ENCODE results near the gene WDR74.
"Not testable (repeated sequence)": the region's sequence is repeated elsewhere in the genome, so short reads cannot be mapped to it uniquely, and the experiment has no call there.

The WDR74 gene

DNA sequence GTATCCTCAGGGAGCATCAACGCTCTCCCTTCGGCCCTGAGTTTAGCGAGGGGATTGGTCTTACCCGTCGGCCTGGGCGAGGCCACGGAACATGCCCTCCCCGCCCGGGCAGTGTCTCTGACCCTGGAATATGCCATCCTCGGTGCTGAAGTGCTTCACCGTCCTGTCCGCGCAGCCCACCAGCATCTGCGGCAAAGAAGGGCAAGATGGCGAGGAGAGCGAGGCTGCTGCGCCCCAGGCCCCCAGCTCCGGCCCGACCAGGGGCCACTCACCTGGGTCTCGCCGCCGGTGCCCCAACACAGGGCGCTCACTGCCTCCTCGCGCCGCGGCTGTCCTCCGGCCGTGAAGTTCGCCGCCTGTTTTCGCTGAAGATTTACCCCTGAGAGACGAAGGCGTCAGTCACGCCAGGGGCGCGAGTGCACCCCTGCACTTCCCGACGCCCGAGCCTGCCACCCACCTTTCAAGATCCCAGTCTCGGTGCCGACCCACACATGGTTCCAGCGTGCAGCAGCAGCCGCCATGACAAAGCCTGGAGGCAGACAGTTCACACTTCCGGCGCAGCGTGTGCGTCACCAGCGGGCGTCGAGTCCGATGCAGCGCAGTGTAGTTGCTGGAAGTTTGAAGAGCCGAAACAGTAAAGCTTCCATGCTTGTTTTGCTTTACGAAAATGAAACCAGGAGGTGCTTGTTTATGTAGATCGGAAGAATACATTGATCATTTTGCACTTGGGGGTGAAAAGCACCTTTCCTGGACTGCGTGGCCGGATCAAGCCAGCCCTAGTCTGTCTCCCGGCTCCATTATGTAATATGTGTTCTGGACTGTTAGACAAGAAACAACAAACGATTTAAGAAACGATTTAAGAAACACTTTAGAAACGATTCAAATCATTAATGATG, at the start of gene WDR74:
Gene WDR74, minus strand, starts transcription at position 541 of the 896 bp plus-strand sequence. Its CDS starts 20 bp downstream, at position 521.
- peak; percentile 94 for DNase-seq (ENCODE audit: low spot score)

DNA sequence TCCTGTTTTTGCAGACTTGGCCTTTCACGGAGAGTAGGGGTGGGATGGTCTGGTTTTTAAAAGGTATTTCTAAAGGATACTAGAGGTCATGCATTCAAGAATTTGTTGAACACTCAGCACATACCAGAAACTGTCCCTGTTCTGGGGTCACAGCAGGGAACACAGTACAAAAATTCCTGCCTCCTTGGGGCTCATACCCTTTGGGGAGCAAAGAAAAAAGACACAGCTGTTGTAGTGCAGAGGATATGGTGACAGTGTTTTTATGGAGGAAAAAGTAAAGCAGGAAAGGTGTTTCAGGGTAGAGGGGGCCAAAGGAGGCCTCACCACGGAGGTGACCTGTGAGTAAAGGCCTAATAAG, 49.7 kb upstream of the WDR74 start:
- DNase-seq (ENCODE audit: low spot score): no peak

DNA sequence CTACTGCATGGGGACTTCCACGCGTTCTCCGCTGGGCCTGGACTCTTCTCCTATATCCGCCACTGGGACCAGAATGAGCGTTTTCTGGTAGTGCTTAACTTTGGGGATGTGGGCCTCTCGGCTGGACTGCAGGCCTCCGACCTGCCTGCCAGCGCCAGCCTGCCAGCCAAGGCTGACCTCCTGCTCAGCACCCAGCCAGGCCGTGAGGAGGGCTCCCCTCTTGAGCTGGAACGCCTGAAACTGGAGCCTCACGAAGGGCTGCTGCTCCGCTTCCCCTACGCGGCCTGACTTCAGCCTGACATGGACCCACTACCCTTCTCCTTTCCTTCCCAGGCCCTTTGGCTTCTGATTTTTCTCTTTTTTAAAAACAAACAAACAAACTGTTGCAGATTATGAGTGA, 49.0 kb upstream of the WDR74 start:
- DNase-seq (ENCODE audit: low spot score): no peak

DNA sequence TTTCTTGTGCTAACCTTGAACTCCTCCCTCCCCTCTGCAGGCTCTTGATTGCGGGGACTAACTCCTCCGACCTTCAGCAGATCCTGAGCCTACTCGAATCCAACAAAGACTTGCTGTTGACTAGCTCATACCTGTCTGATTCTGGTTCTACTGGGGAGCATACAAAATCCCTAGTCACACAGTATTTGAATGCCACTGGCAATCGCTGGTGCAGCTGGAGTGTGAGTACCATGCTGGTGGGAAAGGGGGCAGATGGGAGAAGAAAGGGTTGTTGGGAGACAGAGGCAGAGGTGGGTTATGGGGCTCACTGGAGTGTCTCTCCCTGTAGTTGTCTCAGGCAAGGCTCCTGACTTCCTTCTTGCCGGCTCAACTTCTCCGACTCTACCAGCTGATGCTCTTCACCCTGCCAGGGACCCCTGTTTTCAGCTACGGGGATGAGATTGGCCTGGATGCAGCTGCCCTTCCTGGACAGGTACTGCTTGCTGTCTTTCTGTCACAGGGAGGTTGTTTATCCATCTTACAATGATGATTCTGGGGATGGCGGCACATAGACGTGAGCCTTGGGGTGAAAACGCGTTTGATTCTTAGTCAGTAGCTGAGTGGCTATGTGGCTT, 45.9 kb upstream of the WDR74 start:
- no peak for DNase-seq (ENCODE audit: low spot score)

DNA sequence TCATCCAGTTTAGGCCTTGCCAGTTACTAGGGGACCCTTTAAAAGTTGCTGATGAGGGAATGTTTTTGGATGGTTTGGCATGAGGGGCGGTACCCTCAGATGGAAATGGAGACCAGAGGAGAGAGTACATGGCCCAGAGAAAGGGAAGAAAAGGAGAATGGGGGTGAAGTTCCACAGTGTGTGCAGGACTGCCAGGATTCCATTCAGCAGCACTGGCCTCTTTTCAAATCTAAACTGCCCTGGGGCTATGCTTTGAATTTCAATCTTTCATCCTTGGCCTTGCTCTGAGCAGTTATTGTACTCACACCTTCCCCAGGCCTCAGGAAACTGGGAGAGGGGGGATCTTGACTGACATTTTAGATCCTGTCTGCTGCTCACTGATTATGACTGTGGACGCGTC, 44.3 kb upstream of the WDR74 start:
- no peak for DNase-seq (ENCODE audit: low spot score)

DNA sequence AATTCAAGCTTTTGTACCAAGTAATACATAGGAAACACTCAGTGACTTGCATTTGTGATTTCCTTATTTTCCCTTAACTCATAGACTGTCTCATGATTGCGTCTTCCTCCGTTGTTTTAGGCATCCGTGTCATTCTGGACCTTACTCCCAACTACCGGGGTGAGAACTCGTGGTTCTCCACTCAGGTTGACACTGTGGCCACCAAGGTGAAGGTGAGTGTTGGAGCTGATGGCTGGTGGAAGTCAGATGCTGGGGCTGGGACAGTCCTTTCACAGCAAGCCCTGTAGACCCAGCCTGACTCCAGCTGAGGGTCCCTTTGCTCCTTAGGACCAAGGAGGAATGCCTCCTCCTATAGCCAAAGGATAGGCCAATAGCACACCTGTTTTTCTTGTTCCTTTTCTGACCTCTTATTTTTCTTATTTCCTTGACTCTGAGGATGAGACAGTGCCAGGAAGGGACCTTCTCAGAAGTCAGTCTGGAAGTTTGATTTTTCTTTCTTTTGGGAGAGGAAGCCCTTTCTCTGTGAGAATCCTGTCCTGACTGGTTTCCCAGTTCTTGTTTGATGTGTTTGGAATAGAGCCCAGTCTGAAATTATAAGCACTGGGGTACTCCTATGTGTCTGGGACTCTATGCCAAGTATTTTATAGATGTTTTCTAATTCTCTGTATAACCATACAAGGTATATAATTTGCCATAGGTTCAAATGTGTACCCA, 43.6 kb upstream of the WDR74 start:
- DNase-seq (ENCODE audit: low spot score): no peak

DNA sequence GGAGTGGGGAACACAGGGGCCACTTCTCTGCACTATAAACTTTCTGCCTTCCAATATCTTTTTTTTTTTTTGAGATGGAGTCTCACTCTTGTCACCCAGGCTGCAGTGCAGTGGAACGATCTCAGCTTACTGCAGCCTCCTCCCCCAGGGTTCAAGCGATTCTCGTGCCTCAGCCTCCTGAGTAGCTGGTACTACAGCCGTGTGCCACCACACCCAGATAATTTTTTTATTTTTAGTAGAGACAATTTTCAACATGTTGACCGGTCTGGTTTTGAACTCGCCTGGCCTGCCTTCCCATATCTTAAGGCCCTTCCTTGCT, 43.0 kb upstream of the WDR74 start:
- DNase-seq (ENCODE audit: low spot score): no peak

DNA sequence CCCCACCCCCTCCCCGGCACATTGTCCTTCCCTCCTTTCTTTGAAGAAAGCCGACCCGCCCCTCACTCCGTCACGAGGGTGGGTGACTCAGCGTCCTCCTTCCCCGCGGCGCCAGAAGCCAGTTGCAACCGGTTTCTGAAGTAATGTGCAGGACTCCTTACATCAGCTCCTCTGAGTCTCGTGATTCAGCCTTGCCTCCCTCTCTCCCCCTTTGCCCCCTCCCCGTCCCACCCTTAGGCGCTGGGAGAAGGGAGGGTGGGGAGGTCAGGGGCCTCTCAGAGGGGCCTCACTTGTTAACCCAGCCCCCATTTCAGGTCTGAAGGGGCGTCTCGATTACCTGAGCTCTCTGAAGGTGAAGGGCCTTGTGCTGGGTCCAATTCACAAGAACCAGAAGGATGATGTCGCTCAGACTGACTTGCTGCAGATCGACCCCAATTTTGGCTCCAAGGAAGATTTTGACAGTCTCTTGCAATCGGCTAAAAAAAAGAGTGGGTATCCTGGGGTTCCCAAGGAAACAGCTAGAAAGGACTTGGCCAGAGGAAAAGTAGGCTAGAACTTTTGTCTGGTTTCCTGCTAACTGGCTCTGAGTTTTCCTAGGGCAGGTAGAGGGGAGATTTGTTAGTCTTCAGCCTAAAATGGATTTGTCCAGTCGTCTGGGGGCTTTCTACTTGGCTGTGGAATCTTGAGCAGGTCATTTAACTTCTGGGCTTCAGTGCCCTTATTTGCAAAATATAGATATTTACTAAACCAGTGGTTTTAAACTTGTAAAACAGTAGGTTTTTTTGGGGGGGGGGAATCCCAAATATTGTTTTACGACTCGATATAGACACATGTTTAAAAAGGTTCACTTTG, 42.4 kb upstream of the WDR74 start:
- peak; percentile 95 for DNase-seq (ENCODE audit: low spot score)

DNA sequence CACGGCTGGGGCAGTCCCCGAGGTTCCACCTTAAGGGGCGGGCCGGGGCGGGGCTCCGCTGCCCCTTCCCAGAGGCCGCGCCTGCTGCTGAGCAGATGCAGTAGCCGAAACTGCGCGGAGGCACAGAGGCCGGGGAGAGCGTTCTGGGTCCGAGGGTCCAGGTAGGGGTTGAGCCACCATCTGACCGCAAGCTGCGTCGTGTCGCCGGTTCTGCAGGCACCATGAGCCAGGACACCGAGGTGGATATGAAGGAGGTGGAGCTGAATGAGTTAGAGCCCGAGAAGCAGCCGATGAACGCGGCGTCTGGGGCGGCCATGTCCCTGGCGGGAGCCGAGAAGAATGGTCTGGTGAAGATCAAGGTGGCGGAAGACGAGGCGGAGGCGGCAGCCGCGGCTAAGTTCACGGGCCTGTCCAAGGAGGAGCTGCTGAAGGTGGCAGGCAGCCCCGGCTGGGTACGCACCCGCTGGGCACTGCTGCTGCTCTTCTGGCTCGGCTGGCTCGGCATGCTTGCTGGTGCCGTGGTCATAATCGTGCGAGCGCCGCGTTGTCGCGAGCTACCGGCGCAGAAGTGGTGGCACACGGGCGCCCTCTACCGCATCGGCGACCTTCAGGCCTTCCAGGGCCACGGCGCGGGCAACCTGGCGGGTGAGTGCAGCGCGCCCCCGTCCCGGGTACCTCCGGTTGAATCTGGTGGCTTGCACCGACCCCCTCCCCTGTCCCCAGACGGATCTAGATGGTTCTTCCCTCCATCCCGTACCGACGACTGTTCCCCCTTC, 41.6 kb upstream of the WDR74 start, which contains the start of gene SLC3A2:
Gene SLC3A2, plus strand, starts transcription at position 94 of the 776 bp plus-strand sequence. Its CDS starts 128 bp downstream, at position 222.
- DNase-seq (ENCODE audit: low spot score): peak; percentile 83

DNA sequence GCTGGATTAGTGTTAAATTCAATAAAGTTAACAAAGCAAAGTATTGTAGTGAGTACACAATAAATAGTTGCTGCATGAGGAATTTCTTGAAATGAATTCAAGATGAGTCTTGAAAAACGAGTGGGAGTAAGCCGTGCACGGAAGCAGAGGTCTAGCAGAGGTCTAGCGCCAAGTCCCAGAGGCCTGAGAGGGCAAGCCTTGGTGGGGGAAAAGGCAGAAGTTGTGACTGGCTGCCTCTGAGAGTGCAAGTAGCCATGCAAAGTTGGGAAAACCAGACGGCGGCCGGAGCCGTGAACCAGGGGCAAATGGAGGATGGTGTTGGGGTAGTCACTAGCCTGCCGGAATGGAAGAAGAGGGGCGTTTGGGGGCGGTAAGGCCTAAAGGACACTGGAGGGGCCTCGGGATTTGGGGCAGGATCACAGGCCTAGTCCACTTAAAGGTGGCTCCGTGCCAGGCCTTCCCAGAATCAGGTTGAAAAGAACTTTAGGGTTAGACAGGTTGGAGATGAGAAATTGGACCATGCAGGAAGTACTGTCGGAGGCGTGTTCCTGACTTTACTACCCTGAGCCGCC, 40.9 kb upstream of the WDR74 start:
- DNase-seq (ENCODE audit: low spot score): no peak

DNA sequence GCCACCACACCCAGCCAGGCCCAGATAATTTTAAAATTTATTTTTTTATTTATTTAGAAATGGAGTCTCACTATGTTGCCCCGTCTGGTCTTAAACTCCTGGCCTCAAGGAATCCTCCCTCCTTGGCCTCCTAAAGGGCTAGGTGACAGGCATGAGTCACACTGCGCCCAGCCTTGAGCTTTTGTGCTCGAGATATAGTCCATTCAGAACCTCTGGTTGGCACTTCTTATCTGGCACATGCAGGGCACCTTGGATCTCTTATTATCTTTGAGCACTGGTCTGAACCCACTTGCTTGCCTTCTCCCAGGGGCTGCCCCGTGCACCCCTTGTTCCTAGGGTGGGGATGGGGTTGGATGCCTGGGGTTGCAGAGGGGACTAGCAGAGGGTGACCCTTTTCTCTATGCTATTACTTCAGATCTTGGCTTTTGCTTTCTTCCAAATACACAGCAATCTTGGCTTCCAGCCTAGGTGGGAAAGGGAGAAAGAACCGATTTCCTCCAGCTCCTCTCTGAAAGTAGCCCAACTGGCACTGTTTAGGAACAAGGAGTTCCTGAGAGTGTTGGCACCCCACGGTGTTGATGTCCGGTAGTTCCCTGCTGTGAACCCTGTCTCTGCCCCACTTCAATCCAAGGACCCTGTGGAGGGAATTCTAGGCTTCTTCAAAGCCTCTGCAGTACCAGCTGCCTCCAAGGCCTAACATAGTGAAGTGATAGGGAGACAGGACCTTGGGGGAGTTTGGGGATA, 40.0 kb upstream of the WDR74 start:
- DNase-seq (ENCODE audit: low spot score): no peak

DNA sequence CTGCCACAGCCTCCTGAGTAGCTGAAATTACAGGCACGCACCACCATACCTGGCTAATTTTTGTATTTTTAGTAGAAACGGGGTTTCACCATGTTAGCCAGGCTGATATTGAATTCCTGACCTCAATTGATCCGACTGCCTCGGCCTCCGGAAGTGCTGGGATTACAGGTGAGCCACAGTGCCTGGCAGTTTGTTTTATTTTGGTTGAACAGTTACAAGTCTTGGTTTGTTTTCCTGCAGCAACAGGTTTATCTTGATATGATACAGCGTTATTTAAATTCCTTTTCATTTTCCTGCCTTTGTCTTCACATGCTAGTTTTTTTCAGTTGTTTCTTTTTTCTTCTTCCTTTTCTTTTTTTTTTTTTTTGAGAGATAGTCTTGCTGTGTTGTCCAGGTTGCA, 37.3 kb upstream of the WDR74 start:
- DNase-seq (ENCODE audit: low spot score): no peak

DNA sequence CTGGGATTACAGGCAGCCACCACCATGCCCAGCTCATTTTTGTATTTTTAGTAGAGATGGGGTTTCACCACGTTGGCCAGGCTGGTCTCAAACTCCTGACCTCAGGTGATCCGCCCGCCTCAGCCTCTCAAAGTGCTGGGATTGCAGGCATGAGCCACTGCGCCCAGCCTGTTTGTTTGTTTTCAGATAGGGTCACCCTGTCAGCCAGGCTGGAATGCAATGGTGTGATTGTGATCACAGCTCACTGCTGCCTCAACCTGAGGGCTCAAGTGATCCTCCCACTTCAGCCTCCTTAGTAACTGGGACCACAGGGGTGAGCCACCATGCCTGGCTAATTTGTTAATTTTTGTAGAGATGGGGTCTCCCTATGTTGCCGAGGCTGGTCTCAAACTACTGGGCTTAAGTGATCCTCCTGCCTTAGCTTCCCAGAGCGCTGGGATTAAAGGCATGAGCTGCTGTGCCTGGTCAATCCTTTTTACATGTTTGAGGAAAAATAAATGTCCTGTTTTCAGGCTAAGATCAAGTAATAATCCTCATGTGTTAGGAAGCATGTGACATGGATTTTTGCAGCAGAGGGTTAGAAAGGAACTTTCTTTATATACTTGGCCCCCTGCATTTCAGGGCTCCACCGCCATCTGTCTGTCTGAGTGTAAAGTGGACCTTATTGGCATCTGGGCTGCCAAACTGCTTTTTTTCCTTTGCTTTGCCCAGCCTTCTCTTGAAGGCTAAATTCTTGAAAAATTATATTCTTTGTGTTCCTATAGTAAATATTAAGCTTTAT, 36.5 kb upstream of the WDR74 start:
- DNase-seq (ENCODE audit: low spot score): no peak

DNA sequence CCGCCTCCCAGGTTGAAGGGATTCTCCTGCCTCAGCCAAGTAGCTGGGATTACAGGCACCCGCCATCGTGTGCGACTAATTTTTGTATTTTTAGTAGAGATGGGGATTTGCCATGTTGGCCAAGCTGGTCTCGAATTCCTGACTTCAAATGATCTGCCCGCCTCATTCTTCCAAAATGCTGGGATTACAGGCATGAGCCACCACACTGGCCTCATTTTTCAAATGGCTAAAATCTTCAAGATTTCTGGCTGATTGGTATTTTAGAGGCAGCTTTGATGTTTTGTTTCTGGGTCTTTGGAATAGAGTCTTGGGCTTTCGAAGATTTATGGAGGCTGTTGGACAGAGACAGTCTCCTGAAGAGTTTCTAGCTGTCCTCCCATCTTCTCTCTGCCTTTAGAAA, 35.5 kb upstream of the WDR74 start:
- DNase-seq (ENCODE audit: low spot score): no peak

DNA sequence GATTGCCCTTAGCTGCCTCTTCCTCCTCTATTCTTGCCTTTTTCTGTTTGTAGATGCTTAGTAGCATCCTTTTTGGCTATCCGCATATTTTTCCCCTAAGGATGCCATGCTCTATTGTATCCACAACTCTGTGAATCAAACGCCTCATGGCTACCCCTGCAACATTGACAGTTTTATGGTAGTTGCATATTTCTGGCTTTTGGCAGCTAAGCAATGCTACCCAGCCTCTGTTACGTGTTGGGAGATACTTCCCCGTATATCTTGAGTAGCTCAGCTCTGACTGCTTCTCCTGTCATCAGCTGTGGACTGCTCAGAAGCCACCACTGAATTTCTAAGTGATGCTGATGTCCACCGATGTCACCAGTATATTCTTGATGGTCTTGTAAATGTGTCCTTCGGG, 26.2 kb upstream of the WDR74 start:
- DNase-seq (ENCODE audit: low spot score): no peak

DNA sequence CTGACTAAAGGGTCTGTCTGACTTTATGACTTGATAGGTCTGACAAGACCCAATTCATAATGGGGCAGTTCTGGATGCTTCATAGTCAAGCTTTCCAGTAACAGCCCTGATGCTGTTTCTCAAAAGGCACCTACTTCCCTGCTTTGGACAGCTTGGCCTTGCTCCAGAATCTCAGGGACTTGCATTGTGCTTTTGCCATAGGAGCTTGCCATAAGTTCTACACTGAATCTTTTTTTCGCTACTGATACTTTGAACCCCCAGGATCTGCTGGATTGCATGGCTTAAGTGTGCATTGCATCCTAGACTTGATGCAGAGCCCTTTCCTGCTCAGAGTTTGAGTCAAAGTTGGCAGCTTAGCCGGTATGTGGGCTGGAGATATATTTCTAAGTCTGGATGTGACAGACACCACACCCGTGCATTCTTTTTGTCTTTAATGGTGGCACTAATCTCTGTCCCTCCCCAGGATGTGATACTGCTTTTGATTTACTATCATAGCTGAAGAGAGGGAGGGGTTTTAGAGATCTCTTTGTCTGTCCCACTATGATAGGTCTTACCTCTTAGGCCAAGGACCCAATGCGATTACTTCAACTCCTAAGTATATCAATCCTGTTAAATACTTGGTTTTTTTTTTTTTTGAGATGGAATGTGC, 24.4 kb upstream of the WDR74 start:
- DNase-seq (ENCODE audit: low spot score): no peak

DNA sequence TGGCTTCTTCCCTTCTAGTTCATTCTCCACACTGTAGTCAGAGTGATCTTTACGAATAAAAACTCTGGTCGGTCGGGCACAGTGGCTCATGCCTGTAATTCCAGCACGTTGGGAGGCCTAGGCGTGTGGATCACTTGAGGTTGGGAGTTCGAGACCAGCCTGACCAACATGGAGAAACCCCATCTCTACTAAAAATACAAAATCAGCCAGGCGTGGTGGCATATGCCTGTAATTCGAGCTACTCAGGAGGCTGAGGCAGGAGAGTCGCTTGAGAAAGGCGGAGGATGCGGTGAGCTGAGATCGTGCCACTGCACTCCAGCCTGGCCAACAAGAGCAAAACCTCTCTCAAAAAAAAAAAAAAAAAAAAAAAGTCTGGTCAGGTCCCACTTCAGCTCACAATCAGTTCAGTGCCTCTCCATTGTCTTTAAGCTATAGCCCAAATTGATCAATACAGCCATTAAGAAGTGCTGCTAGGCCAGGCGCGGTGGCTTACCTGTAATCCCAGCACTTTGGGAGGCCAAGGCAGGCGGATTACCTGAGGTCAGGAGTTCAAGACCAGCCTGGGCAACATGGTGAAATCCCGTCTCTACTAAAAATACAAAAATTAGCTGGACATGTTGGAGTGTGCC, 22.3 kb upstream of the WDR74 start:
- not testable (repeated sequence) for DNase-seq (ENCODE audit: low spot score)

DNA sequence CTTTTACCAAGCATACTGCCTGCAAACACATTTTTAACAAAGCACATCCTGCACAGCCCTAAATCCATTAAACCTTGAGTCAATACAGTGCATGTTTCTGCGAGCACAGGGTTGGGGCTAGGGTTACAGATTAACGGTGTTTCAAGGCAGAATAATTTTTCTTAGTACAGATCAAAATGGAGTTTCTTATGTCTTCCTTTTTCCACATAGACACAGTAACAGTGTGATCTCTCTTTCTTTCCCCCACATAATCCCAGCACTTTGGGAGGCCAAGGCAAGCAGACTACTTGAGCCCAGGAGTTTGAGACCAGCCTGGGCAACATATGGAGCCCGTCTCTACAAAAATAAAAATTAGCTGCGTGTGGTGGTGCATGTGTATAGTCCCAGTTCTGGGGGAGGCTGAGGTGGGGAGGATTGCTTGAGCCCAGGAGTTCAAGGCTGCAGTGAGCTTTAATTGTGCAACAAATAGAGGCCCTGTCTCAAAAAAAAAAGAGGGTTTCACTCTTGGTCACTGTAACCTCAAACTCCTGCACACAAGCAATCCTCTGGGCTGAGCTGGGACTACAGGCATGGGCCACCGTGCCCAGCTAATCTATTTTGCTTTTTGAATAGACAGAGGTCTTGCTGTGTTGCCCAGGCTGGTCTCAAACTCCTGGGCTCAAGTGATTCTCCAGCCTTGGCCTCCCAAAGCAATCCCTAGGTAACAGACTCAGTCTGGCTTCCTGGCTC, 21.6 kb upstream of the WDR74 start:
- DNase-seq (ENCODE audit: low spot score): no peak

Data from CD4-positive, alpha-beta T cell treated with Interleukin-2 at 100 ng/mL for 4 hours (primary cell).